Neural cell (in vitro differentiated cells): ENCODE measurements around the gene RAB3C. TPM values are rescaled to one million over a fixed set of nuclear protein-coding genes. Genes with fewer than 3 reads are reported as not detected.

Experiments used
- H2AFZ ChIP-seq: fragments of 200-600, 300-800 bp; sonication (generic), shearing (Covaris generic); 2 replicates; pipeline ENCODE4 v1.6.0; 2014; ENCODE audit warnings: low read depth, mild to moderate bottlenecking, antibody characterized with exemption, low read length, moderate library complexity
- H3F3A ChIP-seq: fragments of 200-600 bp; shearing (Covaris generic); 2 replicates; pipeline ENCODE4 v1.6.1; 2016; ENCODE audit warnings: mild to moderate bottlenecking, moderate library complexity, mixed read lengths, antibody characterized with exemption, low read length; ENCODE audit not compliant: insufficient read depth, poor library complexity, severe bottlenecking
- H3K27ac ChIP-seq: fragments of 200-600, 300-800 bp; sonication (generic), shearing (Covaris generic); 2 replicates; pipeline ENCODE4 v1.5.1; 2014; ENCODE audit warnings: mild to moderate bottlenecking, low read length, moderate library complexity
- H3K27me3 ChIP-seq: fragments of 300-800, 200-600 bp; sonication (generic), shearing (Covaris generic); 2 replicates; pipeline ENCODE4 v1.6.0; 2014; ENCODE audit warnings: mild to moderate bottlenecking, low read depth, low read length, moderate library complexity; ENCODE audit not compliant: insufficient read depth
- H3K36me3 ChIP-seq: fragments of 300-800, 200-600 bp; sonication (generic), shearing (Covaris generic); 2 replicates; pipeline ENCODE4 v1.5.1; 2014; ENCODE audit warnings: mild to moderate bottlenecking, antibody characterized with exemption, low read length, moderate library complexity; ENCODE audit not compliant: insufficient read depth
- H3K4me2 ChIP-seq: fragments of 300-800, 200-600 bp; sonication (generic), shearing (Covaris generic); 2 replicates; pipeline ENCODE4 v1.6.0; 2014; ENCODE audit warnings: mild to moderate bottlenecking, low read length
- H3K4me3 ChIP-seq: fragments of 300-800, 200-600 bp; sonication (generic), shearing (Covaris generic); 2 replicates; pipeline ENCODE4 v1.5.1; 2014; ENCODE audit warnings: mild to moderate bottlenecking, low read length, moderate library complexity
- H3K79me2 ChIP-seq: fragments of 200-600 bp; shearing (Covaris generic); replicated peaks from 2 replicates; pipeline ENCODE4 v1.6.0; 2014; ENCODE audit warnings: mild to moderate bottlenecking, low read length, moderate library complexity; ENCODE audit not compliant: insufficient read depth
- H3K9ac ChIP-seq: fragments of 300-800, 200-600 bp; sonication (generic), shearing (Covaris generic); 2 replicates; pipeline ENCODE4 v1.6.1; 2016; ENCODE audit warnings: mild to moderate bottlenecking, low read length, mixed read lengths
- H3K9me2 ChIP-seq: fragments of 200-600 bp; shearing (Covaris generic); 2 replicates; pipeline ENCODE4 v1.6.1; 2016; ENCODE audit warnings: mild to moderate bottlenecking, low read length, mixed read lengths; ENCODE audit not compliant: insufficient read depth
- H3K9me3 ChIP-seq: fragments of 200-600, 300-800 bp; sonication (generic), shearing (Covaris generic); 2 replicates; pipeline ENCODE4 v1.6.1; 2016; ENCODE audit warnings: mild to moderate bottlenecking, mixed run types, low read length, moderate library complexity, mixed read lengths
- H4K20me1 ChIP-seq: fragments of 200-600 bp; shearing (Covaris generic); 2 replicates; pipeline ENCODE4 v1.6.1; 2016; ENCODE audit warnings: mild to moderate bottlenecking, mixed run types; ENCODE audit not compliant: insufficient read depth
- CTCF ChIP-seq: fragments of 450-650 bp; IDR thresholded peaks from 2 replicates; pipeline ENCODE4 v1.5.1; 2014; ENCODE audit warnings: antibody characterized with exemption, mild to moderate bottlenecking, moderate library complexity; ENCODE audit not compliant: poor library complexity, severe bottlenecking
- EP300 ChIP-seq: fragments of 450-650 bp; conservative IDR thresholded peaks from 2 replicates; pipeline ENCODE4 v1.6.1; 2014; ENCODE audit warnings: antibody characterized with exemption, mild to moderate bottlenecking, moderate library complexity; ENCODE audit not compliant: poor library complexity, severe bottlenecking
- MXI1 ChIP-seq: fragments of 450-650 bp; conservative IDR thresholded peaks from 2 replicates; pipeline ENCODE4 v1.6.1; 2014; ENCODE audit warnings: antibody characterized with exemption, mild to moderate bottlenecking; ENCODE audit not compliant: poor library complexity, severe bottlenecking
- POLR2AphosphoS5 ChIP-seq: IDR thresholded peaks from 2 replicates; pipeline ENCODE4 v1.6.1; 2012
- RAD21 ChIP-seq: fragments of 450-650 bp; conservative IDR thresholded peaks from 2 replicates; pipeline ENCODE4 v1.6.1; 2014; ENCODE audit warnings: antibody characterized with exemption, mild to moderate bottlenecking, moderate library complexity
- REST ChIP-seq: IDR thresholded peaks from 2 replicates; pipeline ENCODE4 v1.6.1; 2012; ENCODE audit warnings: borderline replicate concordance
- SMC3 ChIP-seq: fragments of 450-650 bp; conservative IDR thresholded peaks from 2 replicates; pipeline ENCODE4 v1.6.1; 2014; ENCODE audit warnings: antibody characterized with exemption, mild to moderate bottlenecking, moderate library complexity; ENCODE audit not compliant: poor library complexity
- TAF1 ChIP-seq: IDR thresholded peaks from 2 replicates; pipeline ENCODE4 v1.6.1; 2012; ENCODE audit warnings: low read depth
- polyA plus RNA-seq: library from polyadenylated mRNA; depleted of rRNA; stranded (reverse); fragments of >200 nt; gene quantifications from 2 replicates; pipeline ENCODE4 v1.2.3, GENCODE V29; 2014

Gene RAB3C
- polyA plus RNA-seq, 1 donor from 2014 or later, result 94.3 TPM

GRCh38 chr5:58620336-58620735 is 37.5 kb downstream of the RAB3C start:
- H4K20me1 ChIP-seq, result no peaks in the 10 kb centered on the region
- H3K9me3 ChIP-seq, result no peaks in the 10 kb centered on the region
- H2AFZ ChIP-seq, result no peak overlapping the region
- H3K79me2 ChIP-seq, result no peaks in the 10 kb centered on the region
- TF ChIP-seq SMC3 (no peak), CTCF (no peak), RAD21 (no peak), MXI1 (no peak)
- H3K4me2 ChIP-seq, result no peak overlapping the region
- no peaks in the 10 kb centered on the region for H3K27me3 ChIP-seq
- H3F3A ChIP-seq, result peaks cover 11% of the 10 kb centered on the region
- no peak overlapping the region for H3K27ac ChIP-seq
- H3K36me3 ChIP-seq, result no peaks in the 10 kb centered on the region
- no peak overlapping the region for H3K4me3 ChIP-seq
- no peaks in the 10 kb centered on the region for H3K9me2 ChIP-seq
- no peak overlapping the region for H3K9ac ChIP-seq

GRCh38 chr5:58622936-58623871 is 40.3 kb downstream of the RAB3C start:
- TF ChIP-seq REST, result peak; percentile 46
- TF ChIP-seq RAD21, result no peak
- no peak for TF ChIP-seq MXI1
- TF ChIP-seq EP300, result peak; percentile 88
- TF ChIP-seq POLR2AphosphoS5, result peak; percentile 68
- H4K20me1 ChIP-seq, result no peaks in the 10 kb centered on the region
- no peaks in the 10 kb centered on the region for H3K9me3 ChIP-seq
- H3K27ac ChIP-seq, result peak overlapping the region; percentile 49
- H3K4me2 ChIP-seq, result no peak overlapping the region
- H3K36me3 ChIP-seq, result no peaks in the 10 kb centered on the region
- H3K4me3 ChIP-seq, result peak overlapping the region; percentile 6
- H3F3A ChIP-seq, result no peaks in the 10 kb centered on the region
- no peak overlapping the region for H2AFZ ChIP-seq
- no peak overlapping the region for H3K9ac ChIP-seq
- no peaks in the 10 kb centered on the region for H3K27me3 ChIP-seq
- H3K9me2 ChIP-seq, result no peaks in the 10 kb centered on the region
- H3K79me2 ChIP-seq, result no peaks in the 10 kb centered on the region

- Histone ChIP-seq H3K27ac (no peak overlapping the region), H3K9ac (no peak overlapping the region), H3K4me2 (no peak overlapping the region), H3K4me3 (no peak overlapping the region), H3K9me2 (no peaks in the 10 kb centered on the region), H3K27me3 (no peaks in the 10 kb centered on the region), H4K20me1 (no peaks in the 10 kb centered on the region), H3F3A (no peaks in the 10 kb centered on the region), H2AFZ (no peak overlapping the region), H3K36me3 (no peaks in the 10 kb centered on the region), H3K79me2 (no peaks in the 10 kb centered on the region), H3K9me3 (no peaks in the 10 kb centered on the region)
- TF ChIP-seq EP300 (no peak), CTCF (no peak), RAD21 (no peak), REST (no peak), MXI1 (no peak), POLR2AphosphoS5 (no peak), TAF1 (no peak)
Observed at GRCh38 chr5:58628626-58629025, 45.8 kb downstream of the RAB3C start.
